Activated naive CD8-positive, alpha-beta T cell treated with anti-CD3 and anti-CD28 coated beads for 36 hours (primary cell): ENCODE measurements around the gene DHRS7B. TPM values are rescaled to one million over a fixed set of nuclear protein-coding genes. Genes with fewer than 3 reads are reported as not detected.
A peak's percentile ranks its signal among the peaks of the same experiment; 100 is the strongest.
"Not testable (repeated sequence)": the region's sequence is repeated elsewhere in the genome, so short reads cannot be mapped to it uniquely, and the experiment has no call there.

Experiments used
- DNase-seq: peaks from one replicate; pipeline ENCODE4 v3.0.0; 2021
- H3K27ac Mint-ChIP-seq: one replicate; pipeline ENCODE4 v1.8.0; 2022; ENCODE audit warnings: mild to moderate bottlenecking, moderate library complexity, mixed read lengths
- H3K27me3 Mint-ChIP-seq: one replicate; pipeline ENCODE4 v1.8.0; 2022; ENCODE audit warnings: mild to moderate bottlenecking, mixed read lengths
- H3K36me3 Mint-ChIP-seq: one replicate; pipeline ENCODE4 v1.8.0; 2021; ENCODE audit warnings: mild to moderate bottlenecking, mixed read lengths
- H3K4me1 Mint-ChIP-seq: one replicate; pipeline ENCODE4 v1.8.0; 2021; ENCODE audit warnings: mixed read lengths
- H3K4me3 Mint-ChIP-seq: one replicate; pipeline ENCODE4 v1.8.0; 2022; ENCODE audit warnings: mild to moderate bottlenecking, moderate library complexity, mixed read lengths
- H3K9me3 Mint-ChIP-seq: one replicate; pipeline ENCODE4 v1.8.0; 2022; ENCODE audit warnings: mixed read lengths
- total RNA-seq, 2 experiments: library from RNA; stranded (reverse); gene quantifications; one replicate each; pipeline ENCODE4 v1.2.3, GENCODE V29; 2021

DHRS7B gene
- total RNA-seq, 2 experiments from 2014 or later: 19.2 to 20.3 TPM

DNA sequence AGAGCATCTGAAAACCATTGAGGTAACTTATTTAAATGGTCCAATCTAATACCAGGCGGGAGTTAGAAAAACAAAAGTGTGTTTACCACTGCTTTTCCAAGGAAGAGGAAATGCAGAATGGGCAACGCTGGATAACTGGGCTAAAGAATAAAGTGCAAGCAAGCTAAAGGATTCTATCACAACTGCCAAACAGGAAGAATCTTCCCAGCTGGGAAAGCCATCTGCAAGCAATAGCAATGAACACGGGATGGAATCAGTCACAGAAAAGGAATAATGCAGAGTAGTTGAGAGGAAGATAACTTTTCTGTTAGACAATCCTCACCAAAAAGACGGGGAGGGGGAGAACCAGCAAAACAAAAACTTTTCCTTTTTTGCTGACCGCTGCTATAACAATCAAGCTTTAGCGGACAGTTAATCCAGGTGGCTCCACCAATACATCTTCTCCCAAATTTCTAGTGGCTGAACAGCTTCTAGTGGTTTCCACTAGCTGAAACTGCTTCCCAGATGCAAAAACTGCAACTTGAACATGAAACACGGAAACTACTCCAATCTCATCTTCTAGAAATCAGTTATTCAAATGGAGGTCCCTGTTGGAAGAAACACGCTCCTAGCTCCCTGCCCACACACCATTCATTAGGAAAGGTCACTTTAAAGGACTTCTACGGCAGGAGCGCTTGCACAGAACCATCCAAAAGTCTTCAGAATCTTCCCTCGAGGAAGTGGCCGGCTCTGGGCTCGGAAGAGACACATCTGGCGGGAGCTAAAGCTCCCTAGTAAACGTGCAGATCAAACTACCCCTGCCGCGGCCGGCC is 86.3 kb downstream of the DHRS7B start:
- Mint-ChIP-seq H3K27me3 (no peaks in the 10 kb centered on the region), H3K9me3 (no peaks in the 10 kb centered on the region), H3K4me1 (peaks cover 60% of the 10 kb centered on the region), H3K36me3 (peaks cover 37% of the 10 kb centered on the region), H3K4me3 (peak overlapping the region; percentile 89), H3K27ac (peak overlapping the region; percentile 93)
- DNase-seq: no peak

- Mint-ChIP-seq H3K27ac (peak overlapping the region; percentile 93), H3K9me3 (no peaks in the 10 kb centered on the region), H3K36me3 (peaks cover 40% of the 10 kb centered on the region), H3K4me1 (peaks cover 62% of the 10 kb centered on the region), H3K4me3 (peak overlapping the region; percentile 89), H3K27me3 (no peaks in the 10 kb centered on the region)
- DNase-seq: peak; percentile 51
These were observed 86.9 kb downstream of the DHRS7B start for GRCh38 chr17:21213638-21214014.

DNA sequence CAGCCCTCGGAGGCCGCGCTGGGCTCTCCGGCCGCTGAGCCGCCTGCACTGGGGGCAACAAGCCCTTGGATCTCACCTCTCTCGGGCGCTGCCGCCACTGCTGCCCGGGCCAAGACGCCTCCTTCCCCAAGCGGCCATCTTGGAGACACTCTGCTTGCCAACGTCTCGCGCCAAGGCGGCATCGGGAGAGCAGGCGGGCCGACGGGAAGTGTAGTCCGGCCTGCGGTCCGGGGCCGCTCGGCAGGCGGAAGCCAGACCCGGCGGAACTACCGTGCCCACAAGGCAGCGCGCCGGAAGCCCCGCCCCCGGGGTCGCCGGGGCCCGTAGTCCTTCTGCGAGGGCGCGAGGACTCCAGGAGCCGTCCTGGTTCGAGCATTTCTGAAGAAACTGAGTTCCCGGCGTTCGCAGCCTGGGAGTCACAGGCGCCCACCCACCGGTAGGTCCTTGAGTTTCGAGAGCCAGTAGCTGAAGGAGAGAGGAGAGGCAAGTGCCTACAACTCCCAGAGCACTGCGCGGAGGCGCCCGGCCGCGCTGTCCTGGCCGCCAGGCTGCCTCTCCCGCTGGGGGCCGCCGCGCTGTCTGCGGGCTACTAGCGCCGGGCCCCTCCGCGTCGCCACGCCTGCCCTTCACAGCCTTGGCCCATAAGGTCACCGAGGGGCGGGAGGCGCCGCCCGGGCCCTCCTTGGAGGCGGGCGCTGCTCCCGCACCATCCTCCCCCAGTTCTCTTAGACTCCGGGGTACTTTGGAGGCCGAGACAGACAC is 87.4 kb downstream of the DHRS7B start, which contains the start of gene TMEM11:
TSS of gene TMEM11 (minus strand) at position 147 of the 762 bp plus-strand sequence. CDS start at position 138, 9 bp downstream.
- peaks cover 64% of the 10 kb centered on the region for H3K4me1 Mint-ChIP-seq
- peak within 1 kb of the TSS; percentile 89 for H3K4me3 Mint-ChIP-seq
- no peaks in the 10 kb centered on the region for H3K27me3 Mint-ChIP-seq
- peak; percentile 98 for DNase-seq
- H3K36me3 Mint-ChIP-seq: peaks cover 42% of the 10 kb centered on the region
- H3K9me3 Mint-ChIP-seq: no peaks in the 10 kb centered on the region
- H3K27ac Mint-ChIP-seq: peak within 1 kb of the TSS; percentile 93

- no peaks in the 10 kb centered on the region for H3K27me3 Mint-ChIP-seq
- DNase-seq: no peak
- H3K4me3 Mint-ChIP-seq: peak overlapping the region; percentile 89
- peak overlapping the region; percentile 89 for H3K27ac Mint-ChIP-seq
- H3K4me1 Mint-ChIP-seq: peaks cover 62% of the 10 kb centered on the region
- peaks cover 42% of the 10 kb centered on the region for H3K36me3 Mint-ChIP-seq
- H3K9me3 Mint-ChIP-seq: no peaks in the 10 kb centered on the region
These were observed 88.2 kb downstream of the DHRS7B start for GRCh38 chr17:21214777-21215541.

- H3K9me3 Mint-ChIP-seq: no peaks in the 10 kb centered on the region
- H3K4me3 Mint-ChIP-seq: peak overlapping the region; percentile 89
- H3K27me3 Mint-ChIP-seq: no peaks in the 10 kb centered on the region
- H3K4me1 Mint-ChIP-seq: peaks cover 54% of the 10 kb centered on the region
- H3K27ac Mint-ChIP-seq: peak overlapping the region; percentile 89
- DNase-seq: no peak
- H3K36me3 Mint-ChIP-seq: peaks cover 39% of the 10 kb centered on the region
These were observed 89.2 kb downstream of the DHRS7B start for GRCh38 chr17:21215935-21216334.

DNA sequence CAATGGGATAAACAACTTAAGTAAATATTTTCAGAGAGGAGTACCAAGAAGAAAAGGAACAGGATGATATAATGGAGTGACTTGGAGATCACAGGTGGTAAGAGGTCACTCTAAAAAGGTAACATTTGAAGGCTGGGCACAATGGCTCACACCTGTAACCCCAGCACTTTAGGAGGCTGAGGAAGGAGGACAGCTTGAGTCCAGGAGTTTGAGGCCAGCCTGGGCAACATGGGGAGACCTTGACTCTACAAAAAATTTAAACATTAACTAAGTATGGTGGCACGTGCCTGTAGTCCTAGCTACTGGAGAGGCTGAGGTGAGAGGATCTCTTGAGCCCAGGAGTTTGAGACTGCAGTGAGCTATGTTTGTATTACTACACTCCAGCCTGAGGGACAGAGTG is 90.6 kb downstream of the DHRS7B start:
- Mint-ChIP-seq H3K4me1 (peaks cover 42% of the 10 kb centered on the region), H3K4me3 (no peak overlapping the region), H3K36me3 (peaks cover 46% of the 10 kb centered on the region), H3K9me3 (no peaks in the 10 kb centered on the region), H3K27ac (no peak overlapping the region), H3K27me3 (no peaks in the 10 kb centered on the region)
- DNase-seq: no peak

DNA sequence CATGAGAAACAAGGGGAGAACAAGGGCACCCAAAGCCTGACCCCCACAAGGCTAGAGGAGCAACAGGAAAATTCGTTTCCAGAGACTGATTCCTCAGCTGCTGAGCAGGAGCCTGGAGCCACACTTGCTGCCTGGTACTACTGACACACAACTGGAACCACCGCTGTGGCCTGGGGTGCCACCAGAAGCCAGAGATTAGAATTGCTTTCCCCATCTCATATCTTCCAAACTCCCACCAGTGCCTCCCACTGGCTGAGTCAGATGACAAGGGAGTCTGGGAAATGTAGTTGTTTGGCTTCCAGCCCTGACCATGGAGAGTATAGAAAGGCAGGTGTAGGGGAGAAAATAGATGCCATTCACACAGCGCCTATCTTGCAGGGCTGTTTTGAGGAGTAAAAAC is 91.3 kb downstream of the DHRS7B start:
- Mint-ChIP-seq H3K27ac (peak overlapping the region; percentile 54), H3K36me3 (peaks cover 41% of the 10 kb centered on the region), H3K4me1 (peaks cover 36% of the 10 kb centered on the region), H3K4me3 (no peak overlapping the region), H3K9me3 (no peaks in the 10 kb centered on the region), H3K27me3 (no peaks in the 10 kb centered on the region)
- DNase-seq: peak; percentile 41

DNA sequence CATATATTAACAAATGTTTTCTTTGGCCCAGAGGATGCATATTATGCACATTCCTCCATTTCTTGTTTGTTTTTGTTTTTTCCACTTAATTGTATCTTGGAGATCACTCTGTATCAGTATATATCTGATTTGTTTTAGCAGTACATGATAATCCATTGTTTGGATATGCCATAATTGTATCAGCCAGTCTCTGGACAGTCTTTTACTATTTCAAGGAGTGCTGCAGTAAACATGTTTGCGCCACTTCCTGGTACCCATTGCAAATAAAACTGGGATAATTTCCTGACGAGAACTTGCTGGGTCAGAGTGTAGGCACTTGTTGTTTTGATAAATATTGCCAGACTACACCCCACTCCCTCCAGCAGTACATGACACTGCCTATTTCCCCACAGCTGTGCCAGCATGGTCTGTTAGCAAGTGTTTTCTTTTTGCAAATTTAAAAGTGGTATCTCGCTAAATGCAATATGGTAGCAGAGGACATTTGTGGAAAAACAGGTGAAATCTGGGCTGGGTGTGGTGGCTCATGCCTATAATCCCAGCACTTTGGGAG is 92.1 kb downstream of the DHRS7B start:
- H3K27ac Mint-ChIP-seq: no peak overlapping the region
- H3K9me3 Mint-ChIP-seq: no peaks in the 10 kb centered on the region
- peaks cover 36% of the 10 kb centered on the region for H3K4me1 Mint-ChIP-seq
- DNase-seq: no peak
- no peaks in the 10 kb centered on the region for H3K27me3 Mint-ChIP-seq
- H3K4me3 Mint-ChIP-seq: no peak overlapping the region
- peaks cover 41% of the 10 kb centered on the region for H3K36me3 Mint-ChIP-seq

GRCh38 chr17:21223086-21223485 is 96.3 kb downstream of the DHRS7B start:
- DNase-seq: no peak
- Mint-ChIP-seq H3K27ac (no peak overlapping the region), H3K27me3 (no peaks in the 10 kb centered on the region), H3K4me3 (no peak overlapping the region), H3K9me3 (no peaks in the 10 kb centered on the region), H3K4me1 (peaks cover 5% of the 10 kb centered on the region), H3K36me3 (peaks cover 19% of the 10 kb centered on the region)

DNA sequence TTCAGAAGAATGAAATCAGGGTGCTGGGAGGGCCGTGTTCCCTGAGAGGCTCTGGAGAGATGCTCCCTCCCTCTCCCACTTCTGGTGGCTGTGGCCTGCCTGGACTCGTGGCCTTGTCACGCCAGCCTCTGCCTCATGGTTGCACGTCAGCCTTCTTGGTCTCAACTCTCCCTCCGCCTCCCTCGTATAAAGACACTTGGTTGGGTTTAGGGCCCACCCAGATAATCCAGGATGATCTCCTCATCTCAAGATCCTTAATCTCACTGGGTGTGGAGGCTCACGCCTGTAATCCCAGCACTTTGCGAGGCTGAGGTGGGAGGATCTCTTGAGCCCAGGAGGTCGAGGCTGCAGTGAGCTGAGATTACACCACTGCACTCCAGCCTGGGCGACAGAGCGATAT is 100.5 kb downstream of the DHRS7B start:
- not testable (repeated sequence) for H3K4me1 Mint-ChIP-seq, H3K4me3 Mint-ChIP-seq, DNase-seq

DNA sequence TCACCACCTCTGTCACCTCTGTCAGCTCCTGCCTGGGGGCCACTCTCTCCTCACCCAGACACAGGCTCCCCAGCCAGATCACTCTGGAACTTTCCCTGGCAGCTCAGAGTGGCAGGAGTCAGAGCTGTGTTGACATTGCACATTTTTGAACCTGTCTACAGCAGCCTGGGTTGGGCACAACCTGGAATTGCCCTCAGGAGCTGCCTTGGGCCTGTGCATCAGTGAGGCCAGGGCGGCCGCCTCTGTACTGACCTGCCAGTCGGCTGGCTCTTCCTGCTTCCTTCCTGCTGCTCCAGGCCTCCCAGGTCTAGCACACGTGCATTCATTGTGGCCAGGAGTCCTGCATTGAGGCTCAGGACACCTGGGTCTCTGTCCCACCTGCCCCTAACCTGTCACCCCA is 101.3 kb downstream of the DHRS7B start:
- no peak overlapping the region for H3K27ac Mint-ChIP-seq
- peaks cover 4% of the 10 kb centered on the region for H3K36me3 Mint-ChIP-seq
- no peaks in the 10 kb centered on the region for H3K9me3 Mint-ChIP-seq
- no peaks in the 10 kb centered on the region for H3K27me3 Mint-ChIP-seq
- no peak overlapping the region for H3K4me3 Mint-ChIP-seq
- H3K4me1 Mint-ChIP-seq: no peaks in the 10 kb centered on the region
- DNase-seq: no peak

More for the DNA sequence above, 100.5 kb downstream of the DHRS7B start:
- H3K9me3 Mint-ChIP-seq, H3K27ac Mint-ChIP-seq, H3K27me3 Mint-ChIP-seq, H3K36me3 Mint-ChIP-seq: not testable (repeated sequence)

- DNase-seq: no peak
- Mint-ChIP-seq H3K36me3 (peaks cover 4% of the 10 kb centered on the region), H3K4me1 (no peaks in the 10 kb centered on the region), H3K27me3 (no peaks in the 10 kb centered on the region), H3K9me3 (no peaks in the 10 kb centered on the region), H3K4me3 (no peak overlapping the region), H3K27ac (no peak overlapping the region)
These were observed 102.1 kb downstream of the DHRS7B start for GRCh38 chr17:21228845-21229244.

DNA sequence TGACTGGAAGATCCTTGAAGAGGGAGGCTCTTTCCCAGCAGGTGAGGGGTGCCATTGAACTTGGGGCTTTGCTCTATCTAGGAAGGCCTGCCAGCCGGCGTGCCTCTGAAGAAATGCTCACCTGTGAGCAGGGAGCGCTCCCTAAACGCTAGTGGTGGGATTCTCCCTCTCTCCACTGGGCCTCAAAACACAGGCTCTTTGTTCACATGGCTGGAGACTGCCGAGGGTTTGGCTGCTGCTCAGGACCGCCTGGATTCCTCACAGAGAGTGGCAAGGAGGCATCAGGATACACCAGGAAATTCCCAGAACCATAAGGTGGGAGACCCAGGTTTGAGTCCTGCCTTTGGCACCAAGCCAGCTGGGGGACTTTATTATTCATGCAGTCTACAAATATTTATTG is 104.8 kb downstream of the DHRS7B start:
- H3K4me3 Mint-ChIP-seq: no peak overlapping the region
- peaks cover 4% of the 10 kb centered on the region for H3K36me3 Mint-ChIP-seq
- H3K9me3 Mint-ChIP-seq: no peaks in the 10 kb centered on the region
- H3K4me1 Mint-ChIP-seq: no peaks in the 10 kb centered on the region
- no peaks in the 10 kb centered on the region for H3K27me3 Mint-ChIP-seq
- DNase-seq: no peak
- H3K27ac Mint-ChIP-seq: no peak overlapping the region

DNA sequence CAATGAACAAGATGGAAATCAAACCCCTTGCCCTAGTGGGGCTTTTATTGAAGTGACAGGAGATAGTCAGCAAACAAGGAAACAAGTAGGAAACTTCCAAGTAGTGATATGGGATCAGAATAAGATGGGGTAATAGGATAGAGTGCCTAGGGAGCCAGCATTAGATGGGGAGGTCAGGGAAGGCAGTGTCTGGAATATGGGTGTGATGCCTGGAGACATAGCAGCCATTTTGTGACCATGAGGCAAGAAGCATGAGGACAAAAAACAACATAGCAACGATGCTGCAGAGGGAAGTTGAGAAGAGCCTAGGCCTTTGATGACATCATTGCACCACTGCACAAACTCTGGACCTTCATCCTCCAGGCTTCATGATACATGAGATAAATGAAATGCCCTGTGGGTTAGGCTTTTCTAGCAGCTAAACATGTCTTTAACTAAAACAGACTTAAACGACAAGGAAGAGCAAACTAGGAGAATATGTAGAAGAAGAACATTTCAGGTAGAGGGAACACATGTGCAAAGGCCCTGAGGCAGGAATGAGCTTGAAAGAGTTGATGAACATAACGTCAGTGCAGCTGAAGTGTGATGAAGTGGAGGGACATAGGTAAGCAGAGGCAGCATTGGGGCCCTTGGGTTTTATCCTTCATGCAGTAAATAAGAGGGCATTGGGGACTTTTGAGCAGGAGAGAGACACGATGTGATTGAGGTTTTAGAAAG is 105.4 kb downstream of the DHRS7B start:
- no peaks in the 10 kb centered on the region for H3K4me1 Mint-ChIP-seq
- H3K36me3 Mint-ChIP-seq: peaks cover 4% of the 10 kb centered on the region
- H3K4me3 Mint-ChIP-seq: no peak overlapping the region
- no peak overlapping the region for H3K27ac Mint-ChIP-seq
- no peak for DNase-seq
- no peaks in the 10 kb centered on the region for H3K9me3 Mint-ChIP-seq
- no peaks in the 10 kb centered on the region for H3K27me3 Mint-ChIP-seq
